Measurements from ENCODE around the gene IL20. TPM values are rescaled to one million over a fixed set of nuclear protein-coding genes. Genes with fewer than 3 reads are reported as not detected.

IL20 gene
- total RNA-seq = under 1 TPM in 1 of 2 donors, not detected in 1; 0.28 TPM

- Mint-ChIP-seq H3K27me3 (ENCODE audit: low read depth) (peaks cover 17% of the 10 kb centered on the region), H3K4me3 (no peak within 1 kb of the TSS), H3K36me3 (ENCODE audit: insufficient read depth in 2 of 2) (no peaks in the 10 kb centered on the region)
These were observed at the start of gene IL20 for GRCh38 chr1:206864939-206865671. Gene IL20 (plus strand): TSS chr1:206865623. CDS start chr1:206865853, 230 bp downstream.

GRCh38 chr1:206816390-206817287 lies 48.8 kb upstream of the IL20 start:
- Mint-ChIP-seq H3K27me3 (ENCODE audit: low read depth) (no peaks in the 10 kb centered on the region), H3K9me3 (peaks cover 2 to 6% of the 10 kb centered on the region in 2 donors), H3K27ac (peak overlapping the region; percentile 83), H3K36me3 (ENCODE audit: insufficient read depth in 2 of 2) (peaks cover 3 to 12% of the 10 kb centered on the region in 2 donors), H3K4me1 (ENCODE audit: low read depth) (peaks cover 45% of the 10 kb centered on the region), H3K4me3 (peak overlapping the region; percentile 56 to 83)
- DNase-seq (peak; percentile 32 to 44), ATAC-seq (replicated peaks in 1 of 2) (peak; percentile 92 to 93)

More at GRCh38 chr1:206864939-206865671, at the start of gene IL20:
- Mint-ChIP-seq H3K27ac (no peak within 1 kb of the TSS), H3K9me3 (no peaks in the 10 kb centered on the region), H3K4me1 (ENCODE audit: low read depth) (peaks cover 32% of the 10 kb centered on the region)
- ATAC-seq (replicated peaks in 1 of 2) = peak; percentile 82 to 88
- peak; percentile 87 to 90 for DNase-seq

GRCh38 chr1:206821493-206821892 lies 43.9 kb upstream of the IL20 start:
- Mint-ChIP-seq H3K9me3 (no peaks in the 10 kb centered on the region), H3K4me3 (no peak overlapping the region), H3K36me3 (ENCODE audit: insufficient read depth in 2 of 2) (no peaks in the 10 kb centered on the region), H3K27me3 (ENCODE audit: low read depth) (no peaks in the 10 kb centered on the region), H3K27ac (no peak overlapping the region), H3K4me1 (ENCODE audit: low read depth) (peaks cover 21% of the 10 kb centered on the region)
- DNase-seq (no peak), ATAC-seq (replicated peaks in 1 of 2) (no peak)

GRCh38 chr1:206823727-206824126 lies 41.7 kb upstream of the IL20 start:
- DNase-seq (no peak), ATAC-seq (replicated peaks in 1 of 2) (no peak)
- H3K27me3 Mint-ChIP-seq (ENCODE audit: low read depth) = no peaks in the 10 kb centered on the region
- H3K9me3 Mint-ChIP-seq = no peaks in the 10 kb centered on the region
- no peak overlapping the region for H3K27ac Mint-ChIP-seq
- peaks cover 8% of the 10 kb centered on the region for H3K4me1 Mint-ChIP-seq (ENCODE audit: low read depth)
- H3K4me3 Mint-ChIP-seq = no peak overlapping the region
- no peaks in the 10 kb centered on the region for H3K36me3 Mint-ChIP-seq (ENCODE audit: insufficient read depth in 2 of 2)

GRCh38 chr1:206824331-206824730 lies 41.1 kb upstream of the IL20 start:
- H3K27me3 Mint-ChIP-seq (ENCODE audit: low read depth) = no peaks in the 10 kb centered on the region
- H3K36me3 Mint-ChIP-seq (ENCODE audit: insufficient read depth in 2 of 2) = no peaks in the 10 kb centered on the region
- H3K9me3 Mint-ChIP-seq = no peaks in the 10 kb centered on the region
- no peak overlapping the region for H3K4me3 Mint-ChIP-seq
- DNase-seq (no peak), ATAC-seq (replicated peaks in 1 of 2) (no peak)
- peaks cover 14% of the 10 kb centered on the region for H3K4me1 Mint-ChIP-seq (ENCODE audit: low read depth)
- no peak overlapping the region for H3K27ac Mint-ChIP-seq

GRCh38 chr1:206826394-206826793 lies 39.0 kb upstream of the IL20 start:
- no peak overlapping the region for H3K27ac Mint-ChIP-seq
- H3K27me3 Mint-ChIP-seq (ENCODE audit: low read depth) = no peaks in the 10 kb centered on the region
- DNase-seq = no peak
- no peaks in the 10 kb centered on the region for H3K36me3 Mint-ChIP-seq (ENCODE audit: insufficient read depth in 2 of 2)
- no peak overlapping the region for H3K4me3 Mint-ChIP-seq
- no peaks in the 10 kb centered on the region for H3K9me3 Mint-ChIP-seq
- ATAC-seq (replicated peaks in 1 of 2) = no peak
- H3K4me1 Mint-ChIP-seq (ENCODE audit: low read depth) = peaks cover 23% of the 10 kb centered on the region

- ATAC-seq (replicated peaks in 1 of 2) = no peak
- Mint-ChIP-seq H3K9me3 (no peaks in the 10 kb centered on the region), H3K4me3 (no peak overlapping the region), H3K27me3 (ENCODE audit: low read depth) (no peaks in the 10 kb centered on the region), H3K36me3 (ENCODE audit: insufficient read depth in 2 of 2) (no peaks in the 10 kb centered on the region), H3K4me1 (ENCODE audit: low read depth) (peaks cover 28% of the 10 kb centered on the region), H3K27ac (no peak overlapping the region)
- DNase-seq = no peak
These were observed 37.4 kb upstream of the IL20 start for GRCh38 chr1:206828061-206828460.

- H3K4me3 Mint-ChIP-seq = no peak overlapping the region
- no peak for DNase-seq
- H3K27me3 Mint-ChIP-seq (ENCODE audit: low read depth) = no peaks in the 10 kb centered on the region
- peaks cover 28% of the 10 kb centered on the region for H3K4me1 Mint-ChIP-seq (ENCODE audit: low read depth)
- ATAC-seq (replicated peaks in 1 of 2) = no peak
- no peaks in the 10 kb centered on the region for H3K36me3 Mint-ChIP-seq (ENCODE audit: insufficient read depth in 2 of 2)
- no peak overlapping the region for H3K27ac Mint-ChIP-seq
- no peaks in the 10 kb centered on the region for H3K9me3 Mint-ChIP-seq
These were observed 36.7 kb upstream of the IL20 start for GRCh38 chr1:206828765-206829164.

GRCh38 chr1:206829282-206829681 lies 36.1 kb upstream of the IL20 start:
- Mint-ChIP-seq H3K27ac (no peak overlapping the region), H3K27me3 (ENCODE audit: low read depth) (no peaks in the 10 kb centered on the region), H3K4me1 (ENCODE audit: low read depth) (peaks cover 28% of the 10 kb centered on the region), H3K9me3 (no peaks in the 10 kb centered on the region), H3K36me3 (ENCODE audit: insufficient read depth in 2 of 2) (no peaks in the 10 kb centered on the region), H3K4me3 (peak overlapping the region; percentile 9 to 54)
- DNase-seq (peak in 1 of 2 donors; percentile 5), ATAC-seq (replicated peaks in 1 of 2) (no peak)

- Mint-ChIP-seq H3K36me3 (ENCODE audit: insufficient read depth in 2 of 2) (no peaks in the 10 kb centered on the region), H3K4me1 (ENCODE audit: low read depth) (peaks cover 28% of the 10 kb centered on the region), H3K27ac (no peak overlapping the region), H3K4me3 (no peak overlapping the region), H3K9me3 (no peaks in the 10 kb centered on the region), H3K27me3 (ENCODE audit: low read depth) (no peaks in the 10 kb centered on the region)
- DNase-seq (peak in 1 of 2 donors; percentile 7), ATAC-seq (replicated peaks in 1 of 2) (peak; percentile 23 to 44)
These were observed 35.5 kb upstream of the IL20 start for GRCh38 chr1:206829875-206830274.

- ATAC-seq (replicated peaks in 1 of 2) (peak; percentile 25 to 39), DNase-seq (no peak)
- no peak overlapping the region for H3K4me3 Mint-ChIP-seq
- no peaks in the 10 kb centered on the region for H3K36me3 Mint-ChIP-seq (ENCODE audit: insufficient read depth in 2 of 2)
- H3K9me3 Mint-ChIP-seq = no peaks in the 10 kb centered on the region
- no peaks in the 10 kb centered on the region for H3K27me3 Mint-ChIP-seq (ENCODE audit: low read depth)
- H3K4me1 Mint-ChIP-seq (ENCODE audit: low read depth) = peaks cover 25% of the 10 kb centered on the region
- no peak overlapping the region for H3K27ac Mint-ChIP-seq
These were observed 33.8 kb upstream of the IL20 start for GRCh38 chr1:206831650-206832049.

- ATAC-seq (replicated peaks in 1 of 2) (no peak), DNase-seq (no peak)
- no peaks in the 10 kb centered on the region for H3K36me3 Mint-ChIP-seq (ENCODE audit: insufficient read depth in 2 of 2)
- peaks cover 7% of the 10 kb centered on the region for H3K27me3 Mint-ChIP-seq (ENCODE audit: low read depth)
- no peak overlapping the region for H3K27ac Mint-ChIP-seq
- H3K4me1 Mint-ChIP-seq (ENCODE audit: low read depth) = peaks cover 23% of the 10 kb centered on the region
- no peak overlapping the region for H3K4me3 Mint-ChIP-seq
- no peaks in the 10 kb centered on the region for H3K9me3 Mint-ChIP-seq
These were observed 33.0 kb upstream of the IL20 start for GRCh38 chr1:206832352-206832880.

- H3K4me3 Mint-ChIP-seq = no peak overlapping the region
- peaks cover 23% of the 10 kb centered on the region for H3K4me1 Mint-ChIP-seq (ENCODE audit: low read depth)
- no peak overlapping the region for H3K27ac Mint-ChIP-seq
- peaks cover 9% of the 10 kb centered on the region for H3K27me3 Mint-ChIP-seq (ENCODE audit: low read depth)
- DNase-seq (no peak), ATAC-seq (replicated peaks in 1 of 2) (no peak)
- no peaks in the 10 kb centered on the region for H3K9me3 Mint-ChIP-seq
- no peaks in the 10 kb centered on the region for H3K36me3 Mint-ChIP-seq (ENCODE audit: insufficient read depth in 2 of 2)
These were observed 32.2 kb upstream of the IL20 start for GRCh38 chr1:206833106-206833680.

All from activated T-cell treated with anti-CD3 and anti-CD28 coated beads, Interleukin-2, amount 50 U/mL, for 72 hours (primary cell).